CD14-positive monocyte (primary cell): ENCODE results near the gene TPRX2. TPM values are rescaled to one million over a fixed set of nuclear protein-coding genes. Genes with fewer than 3 reads are reported as not detected.

Experiments
- DNase-seq, 3 donors: peaks; one replicate each; pipeline ENCODE4 v3.0.0-alpha.2; 2011 to 2022
- H2AFZ ChIP-seq: 2 replicates; pipeline ENCODE4 v1.6.0; 2012; ENCODE audit warnings: mild to moderate bottlenecking, low read depth, low read length, inconsistent platforms; ENCODE audit not compliant: insufficient read depth, poor library complexity, severe bottlenecking
- H3K27ac ChIP-seq, 2 donors: 1 replicate in 1 of 2; 2 replicates in 1 of 2; pipeline ENCODE4 v1.5.1; 2012 to 2013; ENCODE audit warnings: low read length in 2 of 2, control low read depth in 1 of 2, inconsistent platforms in 1 of 2, low read depth in 1 of 2, mild to moderate bottlenecking in 1 of 2
- H3K27me3 ChIP-seq, 2 donors: one replicate each; pipeline versions ENCODE4 v1.6.0 to v1.6.1; 2011 to 2013; ENCODE audit warnings: low read length in 2 of 2; ENCODE audit not compliant: control insufficient read depth in 2 of 2, insufficient read depth in 2 of 2
- H3K36me3 ChIP-seq, 2 donors: replicated peaks in 1 of 2; 1 replicate in 1 of 2; 2 replicates in 1 of 2; pipeline versions ENCODE4 v1.5.1 to v1.6.1; 2012 to 2013; ENCODE audit warnings: low read length in 2 of 2, control low read depth in 1 of 2, inconsistent platforms in 1 of 2, mild to moderate bottlenecking in 1 of 2; ENCODE audit not compliant: insufficient read depth in 2 of 2, control insufficient read depth in 1 of 2
- H3K4me1 ChIP-seq, 2 donors: 1 replicate in 1 of 2; 2 replicates in 1 of 2; pipeline versions ENCODE4 v1.5.1 to v1.6.1; 2012 to 2013; ENCODE audit warnings: low read length in 2 of 2, control low read depth in 1 of 2, inconsistent platforms in 1 of 2, mild to moderate bottlenecking in 1 of 2, moderate library complexity in 1 of 2; ENCODE audit not compliant: insufficient read depth in 2 of 2, control insufficient read depth in 1 of 2
- H3K4me2 ChIP-seq: replicated peaks from 2 replicates; pipeline ENCODE3; 2012; ENCODE audit warnings: low read length, moderate library complexity, mild to moderate bottlenecking; ENCODE audit not compliant: poor library complexity, severe bottlenecking; ENCODE audit errors: extremely low read depth
- H3K4me3 ChIP-seq, 3 experiments: fragments of 200-600 bp in 1 of 3; sonication (generic) in 1 of 3; replicated peaks in 1 of 3; 1 replicate in 2 of 3; 2 replicates in 1 of 3; pipeline ENCODE4 v1.5.1; 2011 to 2013; ENCODE audit warnings: low read length in 3 of 3, mild to moderate bottlenecking in 3 of 3, control low read depth in 2 of 3, low read depth in 2 of 3, inconsistent platforms in 1 of 3, moderate library complexity in 1 of 3
- H3K79me2 ChIP-seq: 2 replicates; pipeline ENCODE4 v1.6.0; 2012; ENCODE audit warnings: mild to moderate bottlenecking, control low read depth, inconsistent platforms, low read length, moderate library complexity; ENCODE audit not compliant: insufficient read depth
- H3K9ac ChIP-seq: 2 replicates; pipeline ENCODE4 v1.6.0; 2017; ENCODE audit warnings: low read length, mild to moderate bottlenecking; ENCODE audit not compliant: insufficient read depth, poor library complexity, severe bottlenecking
- H3K9me3 ChIP-seq, 2 donors: replicated peaks in 1 of 2; 1 replicate in 1 of 2; 2 replicates in 1 of 2; pipeline versions ENCODE4 v1.5.1 to v1.6.1; 2012 to 2013; ENCODE audit warnings: low read length in 2 of 2, control low read depth in 1 of 2; ENCODE audit not compliant: control insufficient read depth in 1 of 2, insufficient read depth in 1 of 2
- H4K20me1 ChIP-seq: 2 replicates; pipeline ENCODE4 v1.6.0; 2012; ENCODE audit warnings: mild to moderate bottlenecking, low read length, control low read depth, moderate library complexity; ENCODE audit not compliant: insufficient read depth
- H3K27ac Mint-ChIP-seq, 7 donors: one replicate each; pipeline ENCODE4 v1.8.0; 2020; ENCODE audit warnings: mild to moderate bottlenecking in 7 of 7, mixed read lengths in 7 of 7, moderate library complexity in 6 of 7, inconsistent platforms in 2 of 7
- H3K27me3 Mint-ChIP-seq, 3 donors: one replicate each; pipeline ENCODE4 v1.8.0; 2021 to 2022; ENCODE audit warnings: low read depth in 3 of 3, mild to moderate bottlenecking in 3 of 3, mixed read lengths in 3 of 3, moderate library complexity in 3 of 3, inconsistent platforms in 1 of 3
- H3K36me3 Mint-ChIP-seq, 2 donors: one replicate each; pipeline ENCODE4 v1.8.0; 2020; ENCODE audit warnings: mixed read lengths in 2 of 2, inconsistent platforms in 1 of 2, mild to moderate bottlenecking in 1 of 2
- H3K4me1 Mint-ChIP-seq: one replicate; pipeline ENCODE4 v1.8.0; 2020; ENCODE audit warnings: mild to moderate bottlenecking, mixed read lengths
- H3K4me3 Mint-ChIP-seq, 2 donors: one replicate each; pipeline ENCODE4 v1.8.0; 2020; ENCODE audit warnings: mild to moderate bottlenecking in 2 of 2, mixed read lengths in 2 of 2, moderate library complexity in 1 of 2
- H3K9me3 Mint-ChIP-seq, 7 donors: one replicate each; pipeline ENCODE4 v1.8.0; 2020 to 2022; ENCODE audit warnings: mixed read lengths in 7 of 7, mild to moderate bottlenecking in 6 of 7, moderate library complexity in 6 of 7, inconsistent platforms in 2 of 7
- WGBS: methylation state at CpG from one replicate; pipeline ENCODE4 v1.1.5; 2013; ENCODE audit warnings: missing lambda C conversion rate; ENCODE audit not compliant: insufficient coverage; 5-methylcytosine and 5-hydroxymethylcytosine counted together
- intact Hi-C, 2 donors: fragments of 100-400 bp; cut with micrococcal nuclease; formaldehyde crosslinking; loops; one replicate each; pipeline versions ENCODE4 v1.15.0 to v1.15.1; 2023
- polyA plus RNA-seq, 3 donors: library from polyadenylated mRNA; depleted of rRNA in 1 of 3; unstranded in 2 of 3; stranded (reverse) in 1 of 3; fragments of 300-500 nt in 2 of 3; fragments of >200 nt in 1 of 3; fragmentation: Illumina TruSeq in 2 of 3; gene quantifications; 1 replicate in 2 of 3; 2 replicates in 1 of 3; pipeline ENCODE4 v1.2.3, GENCODE V29; 2012 to 2021
- TF ChIP-seq, protein P1 (sequence below): fragments of 200-600 bp; IDR thresholded peaks from one replicate; pipeline ENCODE4 v1.8.0; 2022; ENCODE audit warnings: antibody characterized with exemption, mild to moderate bottlenecking

TPRX2 gene
- polyA plus RNA-seq, 3 donors = not detected

DNA sequence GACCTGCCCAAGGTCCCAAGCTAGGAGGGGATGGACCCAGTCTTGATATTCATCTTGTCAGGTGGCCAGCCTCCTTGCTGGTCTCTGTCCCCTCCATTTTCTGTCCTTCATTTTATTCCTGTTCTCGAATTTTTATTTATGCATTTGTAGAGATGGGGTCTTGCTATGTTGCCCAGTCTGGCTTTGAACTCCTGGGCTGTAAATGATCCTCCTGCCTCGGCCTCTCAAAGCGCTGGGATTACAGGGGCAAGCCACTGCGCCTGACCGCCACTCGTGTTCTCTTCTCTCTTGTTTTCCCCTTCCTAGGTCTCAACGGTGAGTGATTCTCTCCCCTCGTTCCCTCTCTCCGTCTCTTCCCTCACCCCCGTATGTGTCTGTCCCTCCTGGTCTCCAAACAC is 10.6 kb upstream of the TPRX2 start:
- 58% methylated on average over 9 of the region's 10 CpGs for WGBS
- Histone ChIP-seq H3K9ac (no peak overlapping the region), H3K4me3 (no peak overlapping the region)

DNA sequence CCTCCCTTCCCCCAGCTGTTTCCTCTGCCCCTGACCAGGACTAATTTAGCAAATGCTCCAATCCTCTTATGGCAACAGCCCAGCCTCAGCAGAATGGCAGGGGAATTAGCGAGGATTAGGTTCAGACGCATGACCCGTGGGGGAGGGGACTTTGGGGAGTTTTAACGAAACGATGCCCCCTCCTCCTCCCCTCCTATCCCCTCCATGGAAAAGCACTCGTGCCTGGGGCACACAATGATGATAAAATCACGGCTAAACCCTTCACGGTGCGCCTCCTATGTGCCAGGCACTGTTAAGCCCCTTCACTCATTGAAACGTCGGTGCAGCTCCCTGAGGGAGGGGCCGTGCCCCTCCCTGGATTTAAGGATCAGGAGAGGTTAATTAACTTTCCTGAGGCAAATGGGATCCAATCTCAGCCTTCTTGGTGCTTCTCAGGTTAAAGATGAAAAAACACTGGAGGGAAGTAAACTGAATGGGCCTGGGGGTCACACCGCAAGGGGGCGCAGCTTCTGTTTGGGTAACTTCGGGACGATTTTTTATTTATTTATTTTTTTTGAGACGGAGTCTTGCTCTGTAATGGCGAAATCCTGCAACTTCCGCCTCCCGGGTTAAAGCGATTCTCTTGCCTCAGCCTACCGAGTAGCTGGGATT is 10.1 kb upstream of the TPRX2 start:
- Mint-ChIP-seq H3K27ac (no peak overlapping the region), H3K9me3 (peaks cover 0 to 14% (median 6%) of the 10 kb centered on the region in 7 donors), H3K4me1 (peaks cover 11% of the 10 kb centered on the region), H3K4me3 (peak overlapping the region in 1 of 2 donors; percentile 55), H3K36me3 (no peaks in the 10 kb centered on the region), H3K27me3 (peaks cover 27 to 50% (median 34%) of the 10 kb centered on the region in 3 donors)
- no peaks in the 10 kb centered on the region for H4K20me1 ChIP-seq
- H3K27me3 ChIP-seq = peaks cover 4 to 23% of the 10 kb centered on the region in 2 donors
- no peak overlapping the region for H3K27ac ChIP-seq
- intact Hi-C loops = no loop called here
- H3K9me3 ChIP-seq = no peaks in the 10 kb centered on the region
- no peak overlapping the region for H3K4me3 ChIP-seq
- H3K36me3 ChIP-seq = no peaks in the 10 kb centered on the region
- 6% methylated on average over 7 of the region's 22 CpGs for WGBS
- no peaks in the 10 kb centered on the region for H3K79me2 ChIP-seq
- DNase-seq = peak in 2 of 3 donors; percentile 5 to 21
- TF ChIP-seq, protein P1, sequence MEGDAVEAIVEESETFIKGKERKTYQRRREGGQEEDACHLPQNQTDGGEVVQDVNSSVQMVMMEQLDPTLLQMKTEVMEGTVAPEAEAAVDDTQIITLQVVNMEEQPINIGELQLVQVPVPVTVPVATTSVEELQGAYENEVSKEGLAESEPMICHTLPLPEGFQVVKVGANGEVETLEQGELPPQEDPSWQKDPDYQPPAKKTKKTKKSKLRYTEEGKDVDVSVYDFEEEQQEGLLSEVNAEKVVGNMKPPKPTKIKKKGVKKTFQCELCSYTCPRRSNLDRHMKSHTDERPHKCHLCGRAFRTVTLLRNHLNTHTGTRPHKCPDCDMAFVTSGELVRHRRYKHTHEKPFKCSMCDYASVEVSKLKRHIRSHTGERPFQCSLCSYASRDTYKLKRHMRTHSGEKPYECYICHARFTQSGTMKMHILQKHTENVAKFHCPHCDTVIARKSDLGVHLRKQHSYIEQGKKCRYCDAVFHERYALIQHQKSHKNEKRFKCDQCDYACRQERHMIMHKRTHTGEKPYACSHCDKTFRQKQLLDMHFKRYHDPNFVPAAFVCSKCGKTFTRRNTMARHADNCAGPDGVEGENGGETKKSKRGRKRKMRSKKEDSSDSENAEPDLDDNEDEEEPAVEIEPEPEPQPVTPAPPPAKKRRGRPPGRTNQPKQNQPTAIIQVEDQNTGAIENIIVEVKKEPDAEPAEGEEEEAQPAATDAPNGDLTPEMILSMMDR = peak; percentile 60
- H3K4me1 ChIP-seq = no peaks in the 10 kb centered on the region
- no peak overlapping the region for H3K4me2 ChIP-seq
- peak overlapping the region; percentile 42 for H2AFZ ChIP-seq
- H3K9ac ChIP-seq = no peak overlapping the region

More for the DNA sequence above, 10.6 kb upstream of the TPRX2 start:
- no peak overlapping the region for H3K4me3 Mint-ChIP-seq
- Histone ChIP-seq H3K4me2 (no peak overlapping the region), H3K79me2 (no peaks in the 10 kb centered on the region), H3K4me1 (no peaks in the 10 kb centered on the region), H4K20me1 (no peaks in the 10 kb centered on the region), H3K27ac (no peak overlapping the region), H3K36me3 (no peaks in the 10 kb centered on the region), H3K27me3 (peaks cover 4 to 23% of the 10 kb centered on the region in 2 donors), H3K9me3 (no peaks in the 10 kb centered on the region), H2AFZ (peak overlapping the region; percentile 42)
- no peak overlapping the region for H3K27ac Mint-ChIP-seq
- H3K36me3 Mint-ChIP-seq = no peaks in the 10 kb centered on the region
- H3K4me1 Mint-ChIP-seq = peaks cover 11% of the 10 kb centered on the region
- TF ChIP-seq, protein P1 = no peak
- H3K27me3 Mint-ChIP-seq = peaks cover 27 to 48% (median 34%) of the 10 kb centered on the region in 3 donors
- peaks cover 0 to 14% (median 6%) of the 10 kb centered on the region in 7 donors for H3K9me3 Mint-ChIP-seq
- intact Hi-C loops = no loop called here
- no peak for DNase-seq
